T-helper 2 cell treated with Interferon-gamma antibody and Interleukin-4, amounts not matched to agents 5 μg/mL and 100 μg/mL, for 36 hours (primary cell): ENCODE data around the gene SCIMP.

ENCODE experiments used
- DNase-seq: peaks from one replicate; pipeline ENCODE4 v3.0.0; 2021; ENCODE audit warnings: low spot score
- H3K27ac Mint-ChIP-seq: one replicate; pipeline ENCODE4 v1.8.0; 2021; ENCODE audit warnings: mild to moderate bottlenecking, mixed read lengths
- H3K27me3 Mint-ChIP-seq: one replicate; pipeline ENCODE4 v1.8.0; 2021; ENCODE audit warnings: low read depth, mixed read lengths
- H3K36me3 Mint-ChIP-seq: one replicate; pipeline ENCODE4 v1.8.0; 2021; ENCODE audit warnings: low read depth, mixed read lengths
- H3K4me1 Mint-ChIP-seq: one replicate; pipeline ENCODE4 v1.8.0; 2021; ENCODE audit warnings: low read depth, mixed read lengths
- H3K4me3 Mint-ChIP-seq: one replicate; pipeline ENCODE4 v1.8.0; 2022; ENCODE audit warnings: mild to moderate bottlenecking, moderate library complexity, mixed read lengths
- H3K9me3 Mint-ChIP-seq: one replicate; pipeline ENCODE4 v1.8.0; 2021; ENCODE audit warnings: mixed read lengths

Gene SCIMP

GRCh38 chr17:5234645-5235576 is at the start of gene SCIMP:
Gene SCIMP (minus strand): TSS chr17:5234860. CDS start chr17:5234755, 105 bp downstream.
- H3K4me3 Mint-ChIP-seq: no peak within 1 kb of the TSS
- H3K27ac Mint-ChIP-seq: no peak within 1 kb of the TSS
- H3K27me3 Mint-ChIP-seq: no peaks in the 10 kb centered on the region
- H3K9me3 Mint-ChIP-seq: no peaks in the 10 kb centered on the region
- no peak for DNase-seq
- H3K36me3 Mint-ChIP-seq: no peaks in the 10 kb centered on the region
- peaks cover 2% of the 10 kb centered on the region for H3K4me1 Mint-ChIP-seq

- H3K36me3 Mint-ChIP-seq: peaks cover 9% of the 10 kb centered on the region
- H3K4me1 Mint-ChIP-seq: peaks cover 30% of the 10 kb centered on the region
- no peaks in the 10 kb centered on the region for H3K27me3 Mint-ChIP-seq
- DNase-seq: no peak
- peak overlapping the region; percentile 32 for H3K27ac Mint-ChIP-seq
- no peaks in the 10 kb centered on the region for H3K9me3 Mint-ChIP-seq
- peak overlapping the region; percentile 90 for H3K4me3 Mint-ChIP-seq
Observed at GRCh38 chr17:5283571-5284315, 49.1 kb upstream of the SCIMP start.

- peaks cover 27% of the 10 kb centered on the region for H3K4me1 Mint-ChIP-seq
Observed at GRCh38 chr17:5282642-5283217, 48.1 kb upstream of the SCIMP start.

GRCh38 chr17:5281814-5282641 is 47.4 kb upstream of the SCIMP start, which contains the start of gene RABEP1:
Gene RABEP1 (plus strand): TSS chr17:5282284. CDS start chr17:5282487, 203 bp downstream.
- H3K27ac Mint-ChIP-seq: peak within 1 kb of the TSS; percentile 88
- peak; percentile 92 for DNase-seq
- no peaks in the 10 kb centered on the region for H3K9me3 Mint-ChIP-seq
- H3K27me3 Mint-ChIP-seq: no peaks in the 10 kb centered on the region
- H3K4me1 Mint-ChIP-seq: peaks cover 27% of the 10 kb centered on the region
- H3K36me3 Mint-ChIP-seq: peaks cover 7% of the 10 kb centered on the region
- H3K4me3 Mint-ChIP-seq: peak within 1 kb of the TSS; percentile 90

More at GRCh38 chr17:5282642-5283217, 48.1 kb upstream of the SCIMP start:
- H3K27ac Mint-ChIP-seq: peak overlapping the region; percentile 88
- H3K4me3 Mint-ChIP-seq: peak overlapping the region; percentile 90
- peaks cover 7% of the 10 kb centered on the region for H3K36me3 Mint-ChIP-seq
- no peaks in the 10 kb centered on the region for H3K27me3 Mint-ChIP-seq
- peak; percentile 45 for DNase-seq
- no peaks in the 10 kb centered on the region for H3K9me3 Mint-ChIP-seq

- H3K36me3 Mint-ChIP-seq: no peaks in the 10 kb centered on the region
- no peaks in the 10 kb centered on the region for H3K9me3 Mint-ChIP-seq
- peaks cover 5% of the 10 kb centered on the region for H3K4me1 Mint-ChIP-seq
- H3K27ac Mint-ChIP-seq: no peak overlapping the region
- DNase-seq: peak; percentile 52
- H3K27me3 Mint-ChIP-seq: no peaks in the 10 kb centered on the region
- H3K4me3 Mint-ChIP-seq: no peak overlapping the region
Observed at GRCh38 chr17:5272322-5272721, 37.7 kb upstream of the SCIMP start.

GRCh38 chr17:5269241-5269960 is 34.7 kb upstream of the SCIMP start:
- Mint-ChIP-seq H3K36me3 (no peaks in the 10 kb centered on the region), H3K9me3 (no peaks in the 10 kb centered on the region), H3K4me1 (peaks cover 8% of the 10 kb centered on the region), H3K27me3 (no peaks in the 10 kb centered on the region), H3K27ac (no peak overlapping the region), H3K4me3 (no peak overlapping the region)
- DNase-seq: no peak

GRCh38 chr17:5264893-5265292 is 30.2 kb upstream of the SCIMP start:
- H3K4me1 Mint-ChIP-seq: peaks cover 3% of the 10 kb centered on the region
- no peak overlapping the region for H3K27ac Mint-ChIP-seq
- H3K4me3 Mint-ChIP-seq: no peak overlapping the region
- no peak for DNase-seq
- H3K27me3 Mint-ChIP-seq: no peaks in the 10 kb centered on the region
- no peaks in the 10 kb centered on the region for H3K36me3 Mint-ChIP-seq
- H3K9me3 Mint-ChIP-seq: no peaks in the 10 kb centered on the region

GRCh38 chr17:5263441-5263840 is 28.8 kb upstream of the SCIMP start:
- no peaks in the 10 kb centered on the region for H3K36me3 Mint-ChIP-seq
- no peaks in the 10 kb centered on the region for H3K9me3 Mint-ChIP-seq
- no peaks in the 10 kb centered on the region for H3K27me3 Mint-ChIP-seq
- H3K4me1 Mint-ChIP-seq: peaks cover 3% of the 10 kb centered on the region
- H3K27ac Mint-ChIP-seq: no peak overlapping the region
- DNase-seq: no peak
- H3K4me3 Mint-ChIP-seq: no peak overlapping the region

- no peaks in the 10 kb centered on the region for H3K27me3 Mint-ChIP-seq
- no peaks in the 10 kb centered on the region for H3K36me3 Mint-ChIP-seq
- no peaks in the 10 kb centered on the region for H3K9me3 Mint-ChIP-seq
- peaks cover 3% of the 10 kb centered on the region for H3K4me1 Mint-ChIP-seq
- no peak overlapping the region for H3K27ac Mint-ChIP-seq
- H3K4me3 Mint-ChIP-seq: no peak overlapping the region
- no peak for DNase-seq
Observed at GRCh38 chr17:5262416-5262991, 27.8 kb upstream of the SCIMP start.

GRCh38 chr17:5260542-5260941 is 25.9 kb upstream of the SCIMP start:
- H3K4me3 Mint-ChIP-seq: no peak overlapping the region
- no peaks in the 10 kb centered on the region for H3K36me3 Mint-ChIP-seq
- H3K27me3 Mint-ChIP-seq: no peaks in the 10 kb centered on the region
- peaks cover 3% of the 10 kb centered on the region for H3K4me1 Mint-ChIP-seq
- no peak overlapping the region for H3K27ac Mint-ChIP-seq
- DNase-seq: no peak
- no peaks in the 10 kb centered on the region for H3K9me3 Mint-ChIP-seq

- H3K4me3 Mint-ChIP-seq: no peak overlapping the region
- DNase-seq: no peak
- no peaks in the 10 kb centered on the region for H3K36me3 Mint-ChIP-seq
- H3K27ac Mint-ChIP-seq: no peak overlapping the region
- no peaks in the 10 kb centered on the region for H3K27me3 Mint-ChIP-seq
- no peaks in the 10 kb centered on the region for H3K9me3 Mint-ChIP-seq
- peaks cover 6% of the 10 kb centered on the region for H3K4me1 Mint-ChIP-seq
Observed at GRCh38 chr17:5257124-5257523, 22.5 kb upstream of the SCIMP start.

- no peak overlapping the region for H3K4me3 Mint-ChIP-seq
- DNase-seq: no peak
- no peaks in the 10 kb centered on the region for H3K9me3 Mint-ChIP-seq
- no peak overlapping the region for H3K27ac Mint-ChIP-seq
- no peaks in the 10 kb centered on the region for H3K36me3 Mint-ChIP-seq
- H3K27me3 Mint-ChIP-seq: no peaks in the 10 kb centered on the region
- H3K4me1 Mint-ChIP-seq: peaks cover 6% of the 10 kb centered on the region
Observed at GRCh38 chr17:5254903-5255521, 20.4 kb upstream of the SCIMP start.
